GM18505 (cell line): ENCODE results near the gene ADAMTSL1.

Source experiments
- ATAC-seq: cut with Tn5 transposase; IDR thresholded peaks from one replicate; pipeline ENCODE4 v1.9.1; 2021; ENCODE audit not compliant: unreplicated experiment
- POLR2A ChIP-seq: IDR thresholded peaks from 4 replicates; pipeline ENCODE4 v1.6.1; 2011; ENCODE audit warnings: borderline replicate concordance; ENCODE audit not compliant: insufficient read depth, insufficient read length; ENCODE audit errors: extremely low read depth

Gene ADAMTSL1

DNA sequence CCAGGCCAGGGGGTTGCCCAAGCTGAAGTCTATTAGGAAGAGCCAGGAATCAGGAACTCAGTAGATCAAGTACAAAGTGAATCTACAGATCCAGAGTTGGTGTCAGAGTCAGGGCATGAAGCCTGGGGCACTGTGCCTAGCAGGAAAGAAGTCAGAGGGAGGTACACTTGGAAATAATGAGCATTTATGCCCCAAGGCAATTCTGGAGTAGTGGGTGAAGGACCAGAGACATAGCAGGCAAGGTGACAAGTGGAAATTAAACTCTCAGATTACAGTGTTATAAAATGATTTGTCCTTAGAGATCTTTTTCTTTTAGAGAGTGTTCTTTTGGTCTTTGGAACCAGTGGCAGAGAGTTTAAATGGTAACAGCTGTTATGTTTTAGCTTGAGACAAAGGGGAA is 138.0 kb downstream of the ADAMTSL1 start:
- no peak for ATAC-seq
- no peak for TF ChIP-seq POLR2A

DNA sequence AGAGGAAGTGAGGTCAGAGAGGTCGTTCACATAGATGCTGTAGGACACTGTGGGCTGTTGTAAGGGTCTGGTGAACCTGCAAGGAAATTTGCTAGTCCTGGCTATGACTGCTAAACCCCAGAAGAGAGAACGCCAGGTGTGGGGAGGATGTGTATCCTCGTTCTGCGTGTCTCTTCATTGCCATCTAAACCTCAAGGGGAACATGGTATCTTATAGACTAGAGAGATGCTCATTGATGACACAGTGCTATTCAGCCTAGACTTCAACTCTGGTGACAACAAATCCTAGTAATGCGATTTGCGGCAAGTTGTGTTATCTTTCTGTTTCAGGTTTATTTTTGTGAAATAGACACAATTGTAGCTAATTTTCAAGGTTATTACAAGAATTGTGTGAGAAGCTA is 140.2 kb downstream of the ADAMTSL1 start:
- ATAC-seq: no peak
- TF ChIP-seq POLR2A: no peak

DNA sequence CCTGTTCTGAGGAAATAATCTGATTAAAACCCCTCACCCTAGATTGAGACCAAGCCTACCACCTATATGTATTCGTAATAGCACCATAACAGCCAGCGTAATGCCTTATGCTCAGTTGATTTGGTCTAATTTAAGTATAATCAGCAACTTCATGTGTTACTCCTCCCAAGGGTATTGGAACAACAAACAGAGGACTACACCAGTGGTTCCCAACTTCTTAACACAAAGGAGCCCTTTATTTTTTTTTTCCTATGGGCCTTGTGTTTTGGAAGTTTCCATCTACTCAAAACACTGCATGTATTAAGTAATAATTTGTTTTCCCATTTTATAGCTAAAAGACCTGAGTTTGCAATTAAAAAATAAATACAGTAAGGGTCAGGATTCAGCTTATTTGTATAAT is 140.7 kb downstream of the ADAMTSL1 start:
- no peak for TF ChIP-seq POLR2A
- no peak for ATAC-seq

DNA sequence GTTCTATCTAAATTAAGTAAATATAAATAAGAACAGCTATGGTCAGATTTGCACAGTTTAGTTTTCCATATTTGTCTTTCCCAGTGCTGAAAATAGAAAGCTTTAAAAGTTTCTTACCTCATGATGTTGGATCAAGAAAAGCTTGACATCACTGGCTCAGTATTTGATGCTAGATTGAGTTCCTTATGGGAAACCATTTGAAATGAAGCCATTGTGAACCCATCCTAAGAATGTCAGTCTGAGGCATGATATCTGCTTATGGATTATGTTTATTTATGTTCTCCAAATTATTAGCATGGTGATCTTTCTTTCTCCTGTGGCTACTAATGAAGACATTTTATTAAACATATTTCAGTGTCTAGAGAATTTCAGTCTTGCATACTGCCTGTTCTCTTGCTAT is 143.0 kb downstream of the ADAMTSL1 start:
- ATAC-seq: no peak
- TF ChIP-seq POLR2A: no peak

DNA sequence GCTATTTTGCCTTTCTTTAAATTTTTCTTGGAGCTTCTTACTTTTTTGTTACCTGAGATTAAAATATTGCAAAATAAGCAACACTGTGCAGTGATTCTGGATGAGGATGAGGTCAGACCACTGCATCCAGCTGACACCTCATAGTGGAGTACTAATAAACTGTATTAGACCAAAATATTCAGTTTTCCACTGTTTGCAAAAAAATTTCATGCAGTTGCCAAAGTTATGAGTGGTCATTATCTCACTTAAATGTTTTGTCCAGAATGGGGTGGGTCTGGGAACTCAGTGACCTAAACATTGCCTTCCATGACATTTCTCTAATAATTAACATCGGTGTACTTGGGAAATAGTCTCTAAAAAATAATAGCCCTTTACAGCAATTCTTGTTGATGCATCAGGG is 143.8 kb downstream of the ADAMTSL1 start:
- no peak for ATAC-seq
- no peak for TF ChIP-seq POLR2A

DNA sequence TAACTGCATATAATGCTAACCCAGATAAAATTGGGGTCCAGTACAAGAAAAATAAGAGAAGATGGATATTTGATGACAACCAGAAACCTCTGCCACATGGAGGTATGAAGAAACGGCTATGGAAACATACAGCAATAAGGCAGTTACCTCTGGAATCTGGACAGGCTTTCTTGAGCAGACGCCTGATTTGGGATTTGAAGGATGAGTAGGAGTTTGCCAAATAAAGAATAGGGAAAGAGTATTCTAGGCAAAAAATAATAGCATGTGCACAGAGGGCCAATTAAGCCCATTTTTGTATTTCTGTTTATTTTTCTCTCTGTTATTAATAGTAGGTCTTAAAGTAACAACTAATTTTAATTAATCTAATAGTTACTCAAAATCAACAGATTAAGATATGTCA is 144.9 kb downstream of the ADAMTSL1 start:
- no peak for ATAC-seq
- no peak for TF ChIP-seq POLR2A

DNA sequence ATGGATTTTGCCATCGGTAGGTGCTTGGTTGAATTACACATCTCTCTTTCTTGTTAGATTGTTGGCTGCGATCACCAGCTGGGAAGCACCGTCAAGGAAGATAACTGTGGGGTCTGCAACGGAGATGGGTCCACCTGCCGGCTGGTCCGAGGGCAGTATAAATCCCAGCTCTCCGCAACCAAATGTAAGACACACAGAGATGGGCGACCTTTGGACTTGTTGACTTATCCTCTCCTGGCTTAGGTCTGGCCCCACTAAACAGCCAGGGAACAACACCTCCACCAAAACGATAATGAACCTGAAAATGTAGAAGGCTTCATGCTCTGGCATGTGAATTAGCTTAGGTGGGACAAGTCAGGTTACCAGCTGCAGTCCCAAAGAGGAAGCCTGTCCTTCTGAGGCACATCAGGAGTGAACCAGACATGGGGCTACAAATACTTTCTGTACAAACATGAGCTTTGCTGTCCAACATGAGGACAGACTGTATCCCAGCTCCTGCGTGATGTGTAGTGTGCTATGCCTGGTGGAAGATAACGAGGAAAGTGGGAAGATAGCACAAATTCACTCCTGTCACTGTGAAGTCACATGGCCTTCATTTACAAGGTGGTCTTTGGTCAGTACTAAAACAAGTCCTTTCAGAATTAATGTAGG is 148.4 kb downstream of the ADAMTSL1 start:
- no peak for TF ChIP-seq POLR2A
- ATAC-seq: no peak

DNA sequence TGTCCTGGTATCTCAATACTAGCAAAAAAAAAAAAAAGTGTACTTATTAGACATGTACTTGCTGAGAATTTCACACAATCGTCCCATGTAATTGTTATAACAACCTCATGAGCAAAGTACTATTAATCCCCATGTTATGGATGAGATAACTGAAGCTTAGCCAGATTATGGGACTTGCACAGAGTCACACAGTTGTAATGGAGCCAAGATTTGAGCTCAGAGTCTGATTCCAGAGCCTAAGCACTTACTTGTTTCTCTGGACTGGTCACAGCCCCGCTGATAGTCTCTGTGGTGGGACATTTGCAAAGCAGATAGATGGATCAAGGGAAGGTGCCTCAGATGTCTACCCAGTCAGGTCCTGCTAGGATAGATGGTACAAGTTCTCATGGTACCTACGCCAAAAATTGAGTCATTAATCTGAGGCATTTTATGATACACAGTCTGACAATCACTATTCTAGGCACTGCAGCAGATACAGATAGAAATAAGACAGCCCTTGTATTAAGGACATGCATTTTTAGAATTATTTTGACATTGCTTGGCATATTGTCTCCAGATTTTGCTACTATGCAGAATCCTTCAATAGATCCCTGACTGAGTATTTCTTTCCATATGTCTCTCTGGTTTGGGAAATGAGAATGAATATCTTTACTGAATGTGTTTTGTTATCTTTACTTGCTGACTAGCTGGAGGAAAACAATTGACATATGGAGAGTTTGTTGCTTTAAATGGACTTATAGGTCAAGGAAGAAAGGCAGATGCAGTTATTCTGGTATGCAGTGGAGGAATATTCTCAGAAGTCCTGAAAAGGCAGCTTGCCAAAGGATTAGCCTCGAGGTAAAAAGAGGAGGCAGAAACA is 149.5 kb downstream of the ADAMTSL1 start:
- ATAC-seq: no peak
- TF ChIP-seq POLR2A: no peak

DNA sequence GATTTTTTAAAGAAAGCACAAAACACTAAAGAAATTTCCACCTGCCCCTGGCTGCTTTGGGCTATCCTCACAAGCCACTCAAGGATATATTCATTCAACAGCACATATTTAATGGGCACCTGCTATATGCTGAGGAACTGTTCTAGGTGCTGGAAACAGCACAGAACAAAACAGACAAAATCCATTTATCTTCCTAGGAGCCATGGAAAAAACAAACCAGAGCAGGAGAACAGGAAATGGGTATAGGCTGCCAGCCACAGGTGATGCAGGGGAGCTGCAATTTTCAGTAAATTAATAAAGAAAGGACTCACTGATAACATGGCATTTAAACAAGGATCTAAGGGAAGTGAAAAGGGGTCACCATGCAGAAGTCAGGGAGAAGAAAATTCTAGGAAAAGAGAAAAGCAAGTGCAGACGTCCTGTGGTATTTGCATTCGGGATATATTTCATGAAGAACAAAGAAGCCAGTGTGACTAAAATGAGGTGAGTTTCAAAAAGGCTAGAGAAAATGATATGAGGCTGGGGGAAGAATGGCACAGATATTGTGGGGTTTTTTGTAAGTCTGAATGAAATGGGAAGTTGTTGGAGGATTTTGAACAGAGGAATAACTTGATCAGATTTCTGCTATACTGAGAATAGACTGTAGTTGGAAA is 152.2 kb downstream of the ADAMTSL1 start:
- TF ChIP-seq POLR2A: no peak
- ATAC-seq: no peak

DNA sequence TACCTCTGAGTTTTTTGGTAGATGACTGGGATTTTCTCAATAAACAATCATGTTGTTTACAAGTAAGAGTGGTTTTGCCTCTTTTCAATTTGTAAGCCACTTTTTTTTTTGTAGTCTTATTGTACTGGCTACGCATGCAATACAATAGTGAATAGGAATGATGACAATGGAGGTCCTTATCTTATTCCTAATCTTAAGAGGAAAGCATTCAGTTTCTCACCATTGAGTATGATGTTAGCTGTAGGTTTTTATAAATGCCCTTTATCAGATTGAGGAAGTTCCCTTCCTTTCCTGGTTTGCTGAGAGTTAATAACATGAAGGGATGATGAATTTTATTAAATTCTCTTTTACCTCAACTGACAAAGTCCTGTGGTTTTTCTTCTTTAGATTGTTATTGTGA is 155.2 kb downstream of the ADAMTSL1 start:
- TF ChIP-seq POLR2A: no peak
- ATAC-seq: no peak

DNA sequence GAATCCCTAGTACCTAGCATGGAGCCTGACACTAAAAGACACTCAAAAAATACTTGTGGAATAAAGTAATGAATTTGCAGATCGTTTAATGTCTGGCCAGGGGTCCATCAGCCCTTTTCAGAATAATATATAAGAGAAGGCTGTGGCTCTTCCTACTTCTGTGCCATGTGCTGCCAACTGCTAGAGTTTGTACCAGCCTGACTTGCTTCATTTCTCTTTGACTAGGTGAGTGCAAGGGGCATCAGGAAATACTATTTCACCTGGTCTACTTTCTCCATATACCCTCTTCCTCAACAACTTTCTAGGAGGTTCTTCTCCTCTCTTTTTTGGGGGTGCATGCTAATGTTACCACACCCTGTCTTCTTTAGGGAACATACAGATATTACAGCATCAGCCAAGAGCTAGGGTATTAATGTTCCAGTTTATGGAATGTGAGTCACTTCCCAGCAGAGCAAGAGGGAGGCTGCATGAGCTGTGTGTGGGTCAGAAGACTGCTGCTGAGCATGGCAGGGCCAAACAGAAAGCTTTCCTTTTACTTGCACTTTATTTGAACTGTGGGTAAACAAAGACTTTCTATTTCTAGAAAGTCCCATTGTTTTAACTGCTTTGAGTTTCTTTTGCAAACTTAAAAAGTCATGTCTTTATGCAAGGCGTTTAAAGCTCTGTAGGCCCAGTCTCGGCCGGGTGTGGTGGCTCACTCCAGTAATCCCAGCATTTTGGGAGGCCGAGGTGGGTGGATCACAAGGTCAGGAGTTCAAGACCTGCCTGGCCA is 158.9 kb downstream of the ADAMTSL1 start:
- no peak for ATAC-seq
- no peak for TF ChIP-seq POLR2A

DNA sequence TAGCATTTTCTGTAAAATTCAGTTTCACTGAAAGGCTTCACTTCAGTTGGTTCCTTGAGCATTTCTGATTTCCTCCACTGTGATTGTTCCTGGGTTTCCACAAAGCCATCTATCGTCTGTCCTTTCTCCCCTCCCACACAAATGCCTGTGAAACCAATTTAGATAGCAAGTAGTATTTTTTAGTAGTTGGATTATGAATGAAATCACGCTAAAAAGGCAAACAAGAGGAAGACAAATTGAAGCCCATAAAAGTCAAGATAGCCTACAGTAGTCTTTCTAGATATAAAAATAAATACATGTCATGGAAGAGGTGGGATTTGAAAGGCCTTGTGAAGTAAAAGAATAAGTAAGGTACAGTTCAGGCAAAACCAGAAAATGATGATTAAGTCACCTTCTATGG is 162.8 kb downstream of the ADAMTSL1 start:
- TF ChIP-seq POLR2A: no peak
- no peak for ATAC-seq
